Upper lobe of left lung (tissue), 6 donors: Measurements from ENCODE around the gene RFTN1. TPM values are rescaled to one million over a fixed set of nuclear protein-coding genes. Genes with fewer than 3 reads are reported as not detected.

Experiments used
- ATAC-seq, 2 donors: fragments of 200-7000 bp; cut with Tn5 transposase; one replicate each; pipeline ENCODE4 v1.9.1; 2022; ENCODE audit warnings: mild to moderate bottlenecking in 2 of 2, moderate library complexity in 2 of 2; ENCODE audit not compliant: low FRiP score in 2 of 2
- DNase-seq, 2 donors: peaks; one replicate each; pipeline ENCODE4 v3.0.0-alpha.2; 2019 to 2020
- H3K27ac ChIP-seq, 4 donors: fragments of 200-600 bp; sonication (generic); one replicate each; pipeline ENCODE4 v1.5.1; 2016 to 2019
- H3K27me3 ChIP-seq, 4 donors: fragments of 200-600 bp; sonication (generic); one replicate each; pipeline ENCODE4 v1.5.1; 2017 to 2019
- H3K36me3 ChIP-seq, 4 donors: fragments of 200-600 bp; sonication (generic); one replicate each; pipeline ENCODE4 v1.5.1; 2016 to 2019
- H3K4me1 ChIP-seq, 4 donors: fragments of 200-600 bp; sonication (generic); one replicate each; pipeline ENCODE4 v1.5.1; 2018 to 2019
- H3K4me3 ChIP-seq, 4 donors: fragments of 200-600 bp; sonication (generic); one replicate each; pipeline ENCODE4 v1.5.1; 2017 to 2019; ENCODE audit warnings: mild to moderate bottlenecking in 2 of 4, moderate library complexity in 1 of 4
- H3K9me3 ChIP-seq, 4 donors: fragments of 200-600 bp; sonication (generic); one replicate each; pipeline ENCODE4 v1.5.1; 2018 to 2019
- CTCF ChIP-seq, 6 experiments: fragments of 450-650 bp in 4 of 6; fragments of 200-600 bp in 2 of 6; sonication (generic) in 2 of 6; IDR thresholded peaks; one replicate each; pipeline ENCODE4 v1.5.1; 2016 to 2019; ENCODE audit warnings: antibody characterized with exemption in 6 of 6
- EP300 ChIP-seq, 4 donors: sonication (generic); formaldehyde crosslinking; IDR thresholded peaks; one replicate each; pipeline ENCODE4 v1.5.1; 2017; ENCODE audit warnings: antibody characterized with exemption in 4 of 4, control low read depth in 2 of 4
- POLR2A ChIP-seq, 4 donors: fragments of 450-650 bp; IDR thresholded peaks; one replicate each; pipeline ENCODE4 v1.5.1; 2016 to 2017; ENCODE audit warnings: antibody characterized with exemption in 4 of 4, mild to moderate bottlenecking in 2 of 4
- POLR2AphosphoS5 ChIP-seq, 2 donors: sonication (generic); formaldehyde crosslinking; IDR thresholded peaks; one replicate each; pipeline ENCODE4 v1.5.1; 2017; ENCODE audit warnings: antibody characterized with exemption in 2 of 2
- WGBS, 2 donors: methylation state at CpG; one replicate each; pipeline ENCODE4 v1.1.5; 2017 to 2018; 5-methylcytosine and 5-hydroxymethylcytosine counted together
- total RNA-seq, 6 donors: library from RNA; depleted of rRNA in 4 of 6; stranded (reverse); fragments of >200 nt in 4 of 6; gene quantifications; one replicate each; pipeline versions ENCODE4 v1.1.0 to v1.2.1, GENCODE V29; 2016 to 2021
- donor health status: DM: no; HTN: no; CAD: no; lungs with moderate emphysema.
- donor health status: DM: no; HTN: yes; CAD: no; lungs with severe emphysema.

RFTN1 gene
- total RNA-seq, 6 donors from 2014 or later: 62.1 to 121 (median 76.1) TPM

- WGBS, 2 donors: 37 to 45% methylated on average over 5 of the region's 5 CpGs
- no peaks in the 10 kb centered on the region for H3K27me3 ChIP-seq
- no peaks in the 10 kb centered on the region for H3K9me3 ChIP-seq
- H3K4me3 ChIP-seq: no peak overlapping the region
- TF ChIP-seq POLR2A (IDR thresholded peaks at IDR 0.05): no peak
- no peak for TF ChIP-seq CTCF (IDR thresholded peaks at IDR 0.05)
- TF ChIP-seq POLR2AphosphoS5 (IDR thresholded peaks at IDR 0.05): no peak
- no peak for TF ChIP-seq EP300 (IDR thresholded peaks at IDR 0.05)
- no peak for ATAC-seq
- no peak for DNase-seq
- H3K4me1 ChIP-seq: peaks cover 18 to 48% (median 30%) of the 10 kb centered on the region in 4 donors
- H3K27ac ChIP-seq: peak overlapping the region in 2 of 4 donors; percentile 17 to 23
- H3K36me3 ChIP-seq: peaks cover 0 to 11% (median 0%) of the 10 kb centered on the region in 4 donors
Observed at GRCh38 chr3:16476636-16477035, 36.9 kb downstream of the RFTN1 start.

GRCh38 chr3:16475766-16476165, 37.7 kb downstream of the RFTN1 start:
- H3K4me1 ChIP-seq: peaks cover 10 to 39% (median 22%) of the 10 kb centered on the region in 4 donors
- 96 to 98% methylated on average over 3 of the region's 3 CpGs for WGBS, 2 donors
- H3K27ac ChIP-seq: no peak overlapping the region
- no peak overlapping the region for H3K4me3 ChIP-seq
- peaks cover 0 to 1% (median 0%) of the 10 kb centered on the region in 4 donors for H3K9me3 ChIP-seq
- peaks cover 0 to 16% (median 2%) of the 10 kb centered on the region in 4 donors for H3K36me3 ChIP-seq
- H3K27me3 ChIP-seq: no peaks in the 10 kb centered on the region
- TF ChIP-seq POLR2AphosphoS5 (IDR thresholded peaks at IDR 0.05): no peak
- TF ChIP-seq POLR2A (IDR thresholded peaks at IDR 0.05): no peak
- no peak for TF ChIP-seq EP300 (IDR thresholded peaks at IDR 0.05)
- TF ChIP-seq CTCF (IDR thresholded peaks at IDR 0.05): no peak
- DNase-seq: no peak
- no peak for ATAC-seq

GRCh38 chr3:16474920-16475319, 38.6 kb downstream of the RFTN1 start:
- ATAC-seq (no peak), DNase-seq (no peak)
- Histone ChIP-seq H3K9me3 (peaks cover 0 to 8% (median 0%) of the 10 kb centered on the region in 4 donors), H3K36me3 (peaks cover 0 to 16% (median 2%) of the 10 kb centered on the region in 4 donors), H3K4me3 (no peak overlapping the region), H3K4me1 (peaks cover 3 to 32% (median 18%) of the 10 kb centered on the region in 4 donors), H3K27me3 (no peaks in the 10 kb centered on the region), H3K27ac (no peak overlapping the region)
- no peak for TF ChIP-seq POLR2AphosphoS5 (IDR thresholded peaks at IDR 0.05)
- TF ChIP-seq CTCF (IDR thresholded peaks at IDR 0.05): no peak
- no peak for TF ChIP-seq EP300 (IDR thresholded peaks at IDR 0.05)
- WGBS, 2 donors: 79 to 80% methylated on average over 7 of the region's 7 CpGs

- Histone ChIP-seq H3K27ac (no peak overlapping the region), H3K27me3 (no peaks in the 10 kb centered on the region), H3K36me3 (peaks cover 0 to 12% (median 2%) of the 10 kb centered on the region in 4 donors), H3K9me3 (peaks cover 0 to 8% (median 0%) of the 10 kb centered on the region in 4 donors), H3K4me3 (no peak overlapping the region), H3K4me1 (peaks cover 3 to 37% (median 20%) of the 10 kb centered on the region in 4 donors)
- DNase-seq: no peak
- no peak for TF ChIP-seq EP300 (IDR thresholded peaks at IDR 0.05)
- TF ChIP-seq POLR2AphosphoS5 (IDR thresholded peaks at IDR 0.05): no peak
- no peak for TF ChIP-seq CTCF (IDR thresholded peaks at IDR 0.05)
- TF ChIP-seq POLR2A (IDR thresholded peaks at IDR 0.05): no peak
- no peak for ATAC-seq
- WGBS, 2 donors: 56 to 60% methylated on average over 2 of the region's 2 CpGs
Observed at GRCh38 chr3:16474216-16474615, 39.3 kb downstream of the RFTN1 start.

GRCh38 chr3:16472593-16472992, 40.9 kb downstream of the RFTN1 start:
- no peak for DNase-seq
- Histone ChIP-seq H3K4me1 (peaks cover 11 to 42% (median 22%) of the 10 kb centered on the region in 4 donors), H3K36me3 (peaks cover 0 to 12% (median 2%) of the 10 kb centered on the region in 4 donors), H3K9me3 (peaks cover 0 to 8% (median 0%) of the 10 kb centered on the region in 4 donors), H3K4me3 (no peak overlapping the region), H3K27ac (peak overlapping the region in 1 of 4 donors; percentile 2), H3K27me3 (no peaks in the 10 kb centered on the region)
- TF ChIP-seq CTCF (IDR thresholded peaks at IDR 0.05): no peak
- no peak for TF ChIP-seq POLR2AphosphoS5 (IDR thresholded peaks at IDR 0.05)
- TF ChIP-seq POLR2A (IDR thresholded peaks at IDR 0.05): no peak
- no peak for TF ChIP-seq EP300 (IDR thresholded peaks at IDR 0.05)
- 85% methylated on average over 8 of the region's 8 CpGs for WGBS, 2 donors
- ATAC-seq: no peak
